ENCODE data around the gene ELP1.

DNA sequence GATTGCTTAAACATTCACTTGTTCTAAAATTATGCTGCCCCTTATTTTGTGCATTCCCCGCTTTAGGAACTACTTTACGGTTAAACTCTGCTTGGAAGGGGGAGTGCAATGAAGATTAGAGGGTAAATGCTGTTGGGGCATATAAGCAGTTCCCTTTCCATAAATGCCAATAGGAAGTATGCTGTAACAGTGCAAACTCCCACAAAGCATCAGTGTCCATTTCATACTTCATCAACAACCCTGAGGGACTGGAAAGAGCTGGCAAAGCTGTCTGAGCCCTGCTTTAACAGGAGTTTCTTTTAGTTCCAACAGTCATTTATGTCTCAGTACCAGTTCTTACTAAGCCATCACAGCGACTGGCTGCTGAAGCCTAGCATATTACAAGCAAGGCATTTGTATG is 70.0 kb downstream of the ELP1 start:
- TF ChIP-seq POLR2AphosphoS5 (IDR thresholded peaks at IDR 0.05; ENCODE audit: low read depth, low read length) (no peak), TAF1 (IDR thresholded peaks at IDR 0.05; ENCODE audit: borderline replicate concordance, insufficient read depth, low read length) (no peak), SIN3A (IDR thresholded peaks at IDR 0.05; ENCODE audit: borderline replicate concordance, insufficient read depth, low read length) (no peak), FOXP2 (optimal IDR thresholded peaks at IDR 0.05; ENCODE audit: borderline replicate concordance, extremely low read depth, extremely low read length, insufficient read depth) (no peak)
- TF ChIP-seq, protein P1, sequence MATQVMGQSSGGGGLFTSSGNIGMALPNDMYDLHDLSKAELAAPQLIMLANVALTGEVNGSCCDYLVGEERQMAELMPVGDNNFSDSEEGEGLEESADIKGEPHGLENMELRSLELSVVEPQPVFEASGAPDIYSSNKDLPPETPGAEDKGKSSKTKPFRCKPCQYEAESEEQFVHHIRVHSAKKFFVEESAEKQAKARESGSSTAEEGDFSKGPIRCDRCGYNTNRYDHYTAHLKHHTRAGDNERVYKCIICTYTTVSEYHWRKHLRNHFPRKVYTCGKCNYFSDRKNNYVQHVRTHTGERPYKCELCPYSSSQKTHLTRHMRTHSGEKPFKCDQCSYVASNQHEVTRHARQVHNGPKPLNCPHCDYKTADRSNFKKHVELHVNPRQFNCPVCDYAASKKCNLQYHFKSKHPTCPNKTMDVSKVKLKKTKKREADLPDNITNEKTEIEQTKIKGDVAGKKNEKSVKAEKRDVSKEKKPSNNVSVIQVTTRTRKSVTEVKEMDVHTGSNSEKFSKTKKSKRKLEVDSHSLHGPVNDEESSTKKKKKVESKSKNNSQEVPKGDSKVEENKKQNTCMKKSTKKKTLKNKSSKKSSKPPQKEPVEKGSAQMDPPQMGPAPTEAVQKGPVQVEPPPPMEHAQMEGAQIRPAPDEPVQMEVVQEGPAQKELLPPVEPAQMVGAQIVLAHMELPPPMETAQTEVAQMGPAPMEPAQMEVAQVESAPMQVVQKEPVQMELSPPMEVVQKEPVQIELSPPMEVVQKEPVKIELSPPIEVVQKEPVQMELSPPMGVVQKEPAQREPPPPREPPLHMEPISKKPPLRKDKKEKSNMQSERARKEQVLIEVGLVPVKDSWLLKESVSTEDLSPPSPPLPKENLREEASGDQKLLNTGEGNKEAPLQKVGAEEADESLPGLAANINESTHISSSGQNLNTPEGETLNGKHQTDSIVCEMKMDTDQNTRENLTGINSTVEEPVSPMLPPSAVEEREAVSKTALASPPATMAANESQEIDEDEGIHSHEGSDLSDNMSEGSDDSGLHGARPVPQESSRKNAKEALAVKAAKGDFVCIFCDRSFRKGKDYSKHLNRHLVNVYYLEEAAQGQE (IDR thresholded peaks at IDR 0.05; ENCODE audit: insufficient read depth in 1 of 2, low read depth in 2 of 2, low read length in 2 of 2), result no peak

All from PFSK-1 (cell line).